OCI-LY7 (cell line): Measurements from ENCODE around the gene LCN12. TPM values are rescaled to one million over a fixed set of nuclear protein-coding genes. Genes with fewer than 3 reads are reported as not detected.

Experiments
- BruUV-seq: library from RNA; stranded (reverse); fragments of 400-500 nt; replicated peaks from 2 replicates; lab custom pipeline; 2021; lab: Mats Ljungman, UMichigan
- CTCF ChIA-PET: fragments of 300-600 bp; sonication (Branson Sonifier 250); formaldehyde crosslinking; loops from one replicate; lab custom pipeline; 2022; ENCODE audit warnings: antibody characterized with exemption; ENCODE audit not compliant: unreplicated experiment; lab: Charles Lee
- POLR2A ChIA-PET: fragments of 300-600 bp; sonication (Branson Sonifier 250); formaldehyde crosslinking; loops from one replicate; lab custom pipeline; 2022; ENCODE audit warnings: antibody characterized with exemption; lab: Charles Lee
- DNase-seq: peaks from one replicate; pipeline ENCODE4 v3.0.0-alpha.2; 2015; ENCODE audit warnings: low spot score
- H2AFZ ChIP-seq: fragments of 200-600 bp; sonication (generic), shearing (Covaris generic); 2 replicates; pipeline ENCODE4 v1.6.1; 2014; ENCODE audit warnings: mild to moderate bottlenecking, antibody characterized with exemption, low read length, moderate library complexity
- H3K27ac ChIP-seq: fragments of 200-600 bp; sonication (generic); 2 replicates; pipeline ENCODE4 v1.5.1; 2014; ENCODE audit warnings: mixed run types, low read depth, mild to moderate bottlenecking, moderate library complexity, low read length, inconsistent platforms; ENCODE audit not compliant: poor library complexity, severe bottlenecking
- H3K36me3 ChIP-seq: fragments of 200-600 bp; sonication (generic); 2 replicates; pipeline ENCODE4 v1.6.1; 2014; ENCODE audit warnings: mild to moderate bottlenecking, antibody characterized with exemption, low read length, moderate library complexity, mixed read lengths; ENCODE audit not compliant: insufficient read depth
- H3K4me1 ChIP-seq: fragments of 200-600 bp; sonication (generic); 2 replicates; pipeline ENCODE4 v1.5.1; 2014; ENCODE audit warnings: mild to moderate bottlenecking, low read length; ENCODE audit not compliant: insufficient read depth, poor library complexity, severe bottlenecking
- H3K4me2 ChIP-seq: fragments of 200-600 bp; sonication (generic); 2 replicates; pipeline ENCODE4 v1.6.1; 2014; ENCODE audit warnings: mild to moderate bottlenecking, low read length
- H3K4me3 ChIP-seq: fragments of 200-600 bp; sonication (generic); 2 replicates; pipeline ENCODE4 v1.5.1; 2014; ENCODE audit warnings: mild to moderate bottlenecking, low read depth, low read length; ENCODE audit not compliant: poor library complexity, severe bottlenecking
- H3K79me2 ChIP-seq: fragments of 200-600 bp; sonication (generic); 2 replicates; pipeline ENCODE4 v1.6.1; 2016; ENCODE audit warnings: low read depth, mild to moderate bottlenecking, low read length, moderate library complexity, mixed read lengths; ENCODE audit not compliant: insufficient read depth
- H3K9me2 ChIP-seq: fragments of 200-600 bp; sonication (generic); 2 replicates; pipeline ENCODE4 v1.6.1; 2016; ENCODE audit warnings: mild to moderate bottlenecking, low read length, mixed read lengths; ENCODE audit not compliant: insufficient read depth
- H3K9me3 ChIP-seq: fragments of 200-600 bp; sonication (generic); 2 replicates; pipeline ENCODE4 v1.6.1; 2014; ENCODE audit warnings: mild to moderate bottlenecking, mixed run types, low read length, mixed read lengths
- H4K20me1 ChIP-seq: fragments of 200-600 bp; sonication (generic); 2 replicates; pipeline ENCODE4 v1.6.1; 2014; ENCODE audit warnings: mild to moderate bottlenecking, antibody characterized with exemption, low read length, moderate library complexity, mixed read lengths; ENCODE audit not compliant: insufficient read depth
- CTCF ChIP-seq: fragments of 200-600 bp; sonication (generic); conservative IDR thresholded peaks from 2 replicates; pipeline ENCODE4 v1.5.1; 2014; ENCODE audit warnings: mild to moderate bottlenecking, antibody characterized with exemption, low read length, moderate library complexity, mixed read lengths
- EZH2phosphoT487 ChIP-seq: fragments of 200-600 bp; sonication (generic); IDR thresholded peaks from 2 replicates; pipeline ENCODE4 v1.6.1; 2018; ENCODE audit warnings: low read depth, borderline replicate concordance, mild to moderate bottlenecking, mixed run types, antibody characterized with exemption, low read length, moderate library complexity, mixed read lengths
- intact Hi-C: fragments of 100-400 bp; cut with micrococcal nuclease; formaldehyde crosslinking; loops from one replicate; pipeline ENCODE4 v1.10.0; 2022; ENCODE audit not compliant: unreplicated experiment
- total RNA-seq, 2 experiments: library from RNA; depleted of rRNA in 1 of 2; stranded (reverse); fragments of >200 nt in 1 of 2; shearing (Covaris generic) in 1 of 2; gene quantifications; 2 replicates each; pipeline ENCODE4 v1.2.3, GENCODE V29; 2014 to 2022

Gene LCN12
- total RNA-seq, 2 experiments from 2014 or later: 0.95 to 3.7 TPM

- DNase-seq: no peak
- TF ChIP-seq EZH2phosphoT487: no peak
- no peak for TF ChIP-seq CTCF
- H3K79me2 ChIP-seq: no peaks in the 10 kb centered on the region
- H3K9me2 ChIP-seq: no peaks in the 10 kb centered on the region
- H3K4me2 ChIP-seq: no peak overlapping the region
- ChIA-PET POLR2A (no interaction called here), CTCF (no interaction called here)
- H4K20me1 ChIP-seq: no peaks in the 10 kb centered on the region
- intact Hi-C loops: no loop called here
- H3K36me3 ChIP-seq: no peaks in the 10 kb centered on the region
- H3K4me1 ChIP-seq: peaks cover 8% of the 10 kb centered on the region
- BruUV-seq: no TSS peak
- no peak overlapping the region for H3K27ac ChIP-seq
- H2AFZ ChIP-seq: no peak overlapping the region
- no peak overlapping the region for H3K4me3 ChIP-seq
- no peaks in the 10 kb centered on the region for H3K9me3 ChIP-seq
Observed at GRCh38 chr9:136963751-136964150, 11.7 kb downstream of the LCN12 start.

- Histone ChIP-seq H3K27ac (no peak overlapping the region), H3K9me2 (no peaks in the 10 kb centered on the region), H3K4me1 (peaks cover 8% of the 10 kb centered on the region), H4K20me1 (no peaks in the 10 kb centered on the region), H3K4me2 (no peak overlapping the region), H3K79me2 (no peaks in the 10 kb centered on the region), H3K36me3 (no peaks in the 10 kb centered on the region), H2AFZ (no peak overlapping the region), H3K9me3 (no peaks in the 10 kb centered on the region), H3K4me3 (no peak overlapping the region)
- CTCF ChIA-PET: no interaction called here
- BruUV-seq: no TSS peak
- DNase-seq: no peak
- POLR2A ChIA-PET: no interaction called here
- intact Hi-C loops: no loop called here
- TF ChIP-seq CTCF (no peak), EZH2phosphoT487 (no peak)
Observed at GRCh38 chr9:136964171-136964689, 12.2 kb downstream of the LCN12 start.

- Histone ChIP-seq H3K36me3 (no peaks in the 10 kb centered on the region), H3K4me1 (peaks cover 8% of the 10 kb centered on the region), H4K20me1 (no peaks in the 10 kb centered on the region), H3K27ac (no peak overlapping the region), H2AFZ (no peak overlapping the region), H3K4me2 (no peak overlapping the region), H3K9me3 (no peaks in the 10 kb centered on the region), H3K9me2 (no peaks in the 10 kb centered on the region), H3K4me3 (no peak overlapping the region), H3K79me2 (no peaks in the 10 kb centered on the region)
- TF ChIP-seq CTCF (no peak), EZH2phosphoT487 (no peak)
- no TSS peak for BruUV-seq
- intact Hi-C loops: no loop called here
- no peak for DNase-seq
- POLR2A ChIA-PET: interaction anchor here (0.7 kb wide), 1 partner anchor 37 kb away, joined by 4 read pairs; no protein-coding TSS in a partner anchor
- CTCF ChIA-PET: interaction anchor here (0.7 kb wide), 1 partner anchor 14 kb away, joined by 3 read pairs; no protein-coding TSS in a partner anchor
Observed at GRCh38 chr9:136964833-136965422, 12.9 kb downstream of the LCN12 start.
